HG02870 (cell line): ENCODE data around the gene ULK1.
A peak's percentile ranks its signal among the peaks of the same experiment; 100 is the strongest.

Experiments used
- ATAC-seq: cut with Tn5 transposase; IDR thresholded peaks from one replicate; pipeline ENCODE4 v1.9.1; 2021; ENCODE audit warnings: mild to moderate bottlenecking, moderate library complexity; ENCODE audit not compliant: unreplicated experiment

The ULK1 gene

DNA sequence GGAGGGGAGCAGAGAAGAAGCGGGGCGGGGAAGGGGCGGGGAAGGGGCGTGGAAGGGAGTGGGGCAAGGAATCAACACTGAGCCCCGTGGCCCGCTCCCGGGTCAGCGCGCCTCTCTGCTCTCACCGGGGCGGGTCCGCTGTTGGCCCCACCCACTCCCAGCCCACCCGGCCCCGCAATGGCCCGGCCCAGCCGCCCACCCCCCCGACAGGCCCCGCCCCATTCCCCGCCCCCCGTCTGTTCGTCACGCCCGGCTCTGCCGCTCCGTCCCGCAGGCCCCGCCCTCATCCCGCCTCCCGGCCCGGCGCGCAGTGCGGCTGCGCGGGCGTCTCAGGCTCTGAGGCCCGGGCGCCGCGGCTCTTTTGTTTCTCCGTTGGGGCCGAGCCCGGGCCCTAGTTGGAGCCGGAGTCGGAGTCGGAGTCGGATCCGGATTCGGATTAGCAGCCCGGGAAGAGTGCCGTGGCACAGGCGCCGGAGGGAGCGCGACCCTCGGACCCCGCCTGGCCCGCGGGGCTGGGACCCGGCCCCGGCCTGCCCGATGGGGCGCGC is at the start of gene ULK1:
Gene ULK1 (plus strand): TSS at position 310 of the 548 bp plus-strand sequence. CDS start 380 bp downstream, outside the sequence.
- peak; percentile 75 for ATAC-seq

DNA sequence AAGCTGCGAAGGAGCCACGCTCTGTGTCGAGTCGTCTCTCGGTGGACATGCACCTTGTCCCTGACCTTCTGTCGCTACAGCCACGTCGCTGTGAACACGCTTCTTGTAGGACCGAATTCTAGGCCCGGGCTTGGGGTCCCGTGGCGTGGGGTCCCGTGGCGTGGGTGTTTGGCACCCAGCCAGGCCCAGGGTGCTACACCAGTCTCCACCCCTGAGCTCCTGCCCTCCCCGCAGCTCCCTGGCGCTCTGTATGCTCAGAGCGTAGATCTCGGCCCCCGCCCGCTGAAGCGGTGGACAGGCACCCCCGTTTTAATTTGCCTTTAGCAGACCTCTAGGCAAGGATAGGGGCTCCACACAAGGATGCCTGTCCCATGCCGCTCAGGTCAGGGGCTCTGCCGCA is 49.8 kb upstream of the ULK1 start:
- ATAC-seq, result no peak

DNA sequence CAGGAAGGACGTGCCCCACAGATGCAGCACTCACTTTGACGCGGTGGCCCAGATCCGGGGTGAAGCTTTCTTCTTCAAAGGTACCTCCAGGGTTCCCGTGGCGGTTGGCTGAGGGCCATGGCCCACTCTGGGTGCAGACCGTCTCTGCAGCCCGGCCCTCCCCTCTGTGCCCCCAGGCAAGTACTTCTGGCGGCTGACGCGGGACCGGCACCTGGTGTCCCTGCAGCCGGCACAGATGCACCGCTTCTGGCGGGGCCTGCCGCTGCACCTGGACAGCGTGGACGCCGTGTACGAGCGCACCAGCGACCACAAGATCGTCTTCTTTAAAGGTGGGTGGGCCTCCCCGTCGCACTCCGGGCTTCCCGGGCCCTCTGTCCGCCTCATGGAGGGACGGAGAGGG is 49.3 kb upstream of the ULK1 start:
- ATAC-seq, result no peak

DNA sequence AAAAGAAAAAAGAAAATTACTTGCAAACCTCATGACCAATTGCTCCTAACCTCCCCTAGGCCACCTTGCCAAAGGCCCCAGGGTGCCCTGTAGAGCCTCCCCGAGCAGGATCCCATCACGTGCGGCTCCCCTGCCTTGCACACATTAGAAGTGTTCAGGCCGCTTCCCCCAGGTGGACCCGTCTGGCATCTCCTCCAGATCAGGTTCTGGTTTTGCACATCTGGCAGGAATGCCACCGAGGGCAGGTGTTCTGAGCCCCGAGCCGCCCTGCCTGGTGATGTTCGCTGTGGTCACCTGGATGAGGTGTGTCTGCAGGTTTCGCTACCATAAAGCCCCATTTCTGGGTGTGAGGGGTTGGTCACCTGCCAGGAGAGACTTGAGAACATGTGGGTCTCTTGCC is 47.0 kb upstream of the ULK1 start:
- ATAC-seq, result no peak

DNA sequence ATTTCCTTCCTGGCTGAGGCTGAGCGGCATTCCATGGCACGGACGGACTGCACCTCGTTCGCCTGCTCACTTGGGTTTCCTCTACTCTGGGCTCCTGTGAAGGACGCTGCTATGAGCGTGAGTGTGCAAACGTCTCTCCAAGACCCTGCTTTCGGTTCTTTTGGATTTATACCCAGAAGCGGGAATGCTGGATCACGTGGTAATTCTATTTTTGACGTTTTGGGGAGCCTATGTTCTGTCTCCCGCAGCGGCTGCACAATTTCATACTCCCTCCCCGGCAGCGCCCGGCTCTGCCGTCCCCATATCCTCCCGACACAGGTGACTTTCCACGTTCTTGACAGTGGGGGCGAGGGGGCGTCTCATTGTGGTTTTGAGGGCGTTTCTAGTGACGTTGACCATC is 45.7 kb upstream of the ULK1 start:
- ATAC-seq, result no peak

DNA sequence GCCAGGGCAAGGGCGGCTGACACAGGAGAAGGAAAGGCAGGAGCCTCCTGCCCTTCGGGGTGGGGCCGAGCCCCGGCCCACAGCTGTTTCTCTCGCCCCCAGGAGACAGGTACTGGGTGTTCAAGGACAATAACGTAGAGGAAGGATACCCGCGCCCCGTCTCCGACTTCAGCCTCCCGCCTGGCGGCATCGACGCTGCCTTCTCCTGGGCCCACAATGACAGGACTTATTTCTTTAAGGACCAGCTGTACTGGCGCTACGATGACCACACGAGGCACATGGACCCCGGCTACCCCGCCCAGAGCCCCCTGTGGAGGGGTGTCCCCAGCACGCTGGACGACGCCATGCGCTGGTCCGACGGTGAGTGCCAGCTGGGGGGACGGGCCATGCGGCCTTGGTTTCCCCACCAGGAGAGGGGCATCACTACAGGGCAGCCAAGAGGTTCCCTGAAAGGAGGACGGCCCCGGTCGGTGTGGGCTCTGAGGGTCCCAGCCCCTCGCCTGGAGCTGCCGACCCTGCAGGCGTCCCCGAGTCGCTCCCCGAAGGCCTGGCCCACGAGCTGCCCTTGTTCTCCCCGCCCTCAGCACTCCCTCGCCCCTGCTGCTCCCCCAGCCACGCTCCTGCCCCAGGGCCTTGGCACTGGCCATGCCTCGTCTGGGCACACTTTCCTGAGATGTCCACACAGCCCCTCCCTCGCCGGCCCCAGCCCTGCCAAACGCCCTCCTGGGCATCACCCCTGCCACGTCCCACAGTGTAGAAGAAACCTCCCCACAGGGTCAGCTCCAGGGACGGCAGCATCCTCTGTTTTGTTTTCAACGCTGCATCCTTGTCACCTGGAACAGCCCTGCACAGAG is 44.5 kb upstream of the ULK1 start:
- no peak for ATAC-seq

DNA sequence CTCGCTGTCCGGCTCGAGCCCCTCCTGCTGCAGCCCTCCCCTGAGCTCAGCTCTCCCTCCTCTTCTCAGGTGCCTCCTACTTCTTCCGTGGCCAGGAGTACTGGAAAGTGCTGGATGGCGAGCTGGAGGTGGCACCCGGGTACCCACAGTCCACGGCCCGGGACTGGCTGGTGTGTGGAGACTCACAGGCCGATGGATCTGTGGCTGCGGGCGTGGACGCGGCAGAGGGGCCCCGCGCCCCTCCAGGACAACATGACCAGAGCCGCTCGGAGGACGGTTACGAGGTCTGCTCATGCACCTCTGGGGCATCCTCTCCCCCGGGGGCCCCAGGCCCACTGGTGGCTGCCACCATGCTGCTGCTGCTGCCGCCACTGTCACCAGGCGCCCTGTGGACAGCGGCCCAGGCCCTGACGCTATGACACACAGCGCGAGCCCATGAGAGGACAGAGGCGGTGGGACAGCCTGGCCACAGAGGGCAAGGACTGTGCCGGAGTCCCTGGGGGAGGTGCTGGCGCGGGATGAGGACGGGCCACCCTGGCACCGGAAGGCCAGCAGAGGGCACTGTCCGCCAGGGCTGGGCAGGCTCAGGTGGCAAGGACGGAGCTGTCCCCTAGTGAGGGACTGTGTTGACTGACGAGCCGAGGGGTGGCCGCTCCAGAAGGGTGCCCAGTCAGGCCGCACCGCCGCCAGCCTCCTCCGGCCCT is 43.4 kb upstream of the ULK1 start:
- ATAC-seq, result no peak

DNA sequence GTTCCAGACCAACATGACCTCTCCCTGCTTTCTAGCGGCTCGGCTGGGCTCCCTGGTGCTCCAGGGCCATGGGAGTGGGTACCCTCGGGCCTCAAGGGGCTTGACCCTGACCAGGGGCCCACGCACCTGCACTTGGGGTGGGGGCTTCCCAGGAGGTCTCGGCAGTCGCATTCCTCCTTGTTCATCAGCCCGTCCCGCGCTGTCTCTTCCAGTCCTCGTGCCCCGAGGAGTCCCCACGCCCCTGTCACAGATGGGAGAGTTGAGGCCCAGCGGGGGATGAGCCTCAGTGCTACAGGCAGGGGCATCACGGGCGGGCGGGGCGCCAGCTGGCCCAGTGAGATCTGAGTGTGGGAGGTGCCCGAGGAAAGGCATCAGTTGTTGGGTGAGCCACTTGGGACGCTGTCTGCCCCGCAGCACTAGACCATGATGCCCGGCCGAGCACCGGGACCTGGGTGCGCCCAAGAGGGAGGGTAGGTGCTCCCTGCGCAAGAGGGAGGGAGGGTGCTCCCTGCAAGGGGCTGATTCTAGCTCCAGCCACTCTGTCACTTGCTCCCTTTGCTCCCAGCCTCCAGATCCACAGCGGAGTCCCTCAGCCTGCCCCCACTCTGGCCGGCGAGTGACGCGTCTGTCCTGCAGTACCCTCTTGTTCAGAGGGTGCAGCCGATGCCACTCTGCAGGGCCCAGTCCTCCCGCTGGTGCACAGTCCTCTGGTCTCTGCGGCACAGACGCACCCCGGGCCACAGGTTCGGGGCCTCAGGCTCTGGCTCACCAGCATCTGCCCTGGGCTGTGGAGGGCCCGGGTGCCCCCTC is 42.5 kb upstream of the ULK1 start:
- ATAC-seq, result no peak

DNA sequence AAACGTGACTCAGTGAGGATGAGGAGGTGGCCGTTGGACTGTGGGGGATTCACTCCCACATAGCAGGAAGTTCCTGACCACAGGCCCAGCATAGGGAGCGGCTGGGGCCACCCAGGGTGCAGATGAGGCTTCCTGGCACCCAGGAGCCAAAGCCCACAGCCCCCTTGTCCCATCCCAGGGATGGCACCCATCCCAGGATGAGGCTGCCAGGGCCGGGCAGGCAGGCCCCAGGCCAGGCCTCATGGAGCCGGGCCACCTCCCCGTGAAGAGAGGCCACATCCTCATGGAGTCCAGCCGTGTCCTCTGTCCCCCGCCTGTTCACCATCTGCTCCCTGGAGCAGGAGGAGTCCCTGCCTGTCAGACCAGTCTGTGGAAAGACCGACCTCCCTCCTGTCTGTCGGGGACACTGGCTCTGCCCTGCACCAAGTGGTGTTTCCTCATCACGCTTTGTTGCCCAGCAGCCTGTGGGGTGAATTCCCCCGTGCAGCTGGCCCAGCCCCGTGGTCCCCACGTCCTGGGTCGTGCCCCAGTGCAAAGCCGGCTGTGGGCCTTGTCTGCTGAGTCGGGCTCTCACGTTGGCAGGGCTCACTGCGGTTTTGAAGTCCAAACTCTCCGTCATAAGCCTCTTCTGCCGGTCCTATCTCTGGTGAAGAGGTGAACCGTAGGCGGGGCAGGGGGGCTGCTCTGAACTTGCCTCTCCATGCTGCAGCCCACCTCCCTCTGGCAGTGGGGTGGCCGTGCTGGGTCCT is 41.7 kb upstream of the ULK1 start:
- ATAC-seq, result no peak

DNA sequence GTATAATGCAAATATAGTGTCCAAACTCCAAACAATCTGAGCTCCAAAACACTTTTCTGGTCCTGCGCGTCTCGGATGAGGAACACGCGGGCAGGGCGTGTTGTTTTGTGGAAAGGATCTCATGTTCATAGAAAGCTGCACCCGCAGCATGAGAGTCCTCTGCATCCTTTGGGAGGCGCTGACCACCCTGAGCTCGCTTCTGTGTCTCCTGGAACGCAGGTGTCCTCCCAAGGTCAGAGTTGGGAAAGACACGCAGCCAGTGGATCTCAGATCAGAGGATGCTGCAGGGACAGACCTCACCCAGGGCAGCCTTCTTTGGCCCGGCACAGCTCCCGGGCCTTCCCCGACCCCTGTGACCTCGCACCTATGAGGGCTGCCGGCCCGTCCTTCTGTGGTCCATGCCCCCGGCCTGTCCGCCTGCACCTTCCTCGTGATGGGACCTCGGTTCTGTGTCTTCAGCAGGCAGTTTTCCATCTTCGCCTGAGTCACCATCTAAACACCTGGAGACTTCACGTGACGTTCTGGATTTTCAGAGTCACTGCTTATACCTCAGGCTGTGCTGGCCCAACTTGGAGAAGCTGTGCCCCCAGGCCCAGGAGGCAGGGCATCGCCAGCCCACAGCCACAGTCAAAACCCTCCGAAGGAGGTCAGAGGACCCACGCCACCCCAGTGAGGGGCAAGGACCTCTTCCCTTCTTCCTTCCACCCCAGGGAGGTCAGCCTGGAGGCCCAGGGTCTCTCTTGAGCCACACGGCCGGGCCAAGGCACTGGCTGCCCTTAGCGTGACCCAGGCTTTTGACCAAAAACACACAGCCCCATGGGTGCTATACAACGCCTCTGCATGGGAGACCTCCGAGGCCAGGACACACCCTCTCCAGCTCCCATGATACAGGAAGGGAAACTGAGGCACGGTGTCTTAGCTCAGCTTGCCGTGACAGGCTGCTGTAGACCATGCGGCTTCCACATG is 40.3 kb upstream of the ULK1 start:
- no peak for ATAC-seq

DNA sequence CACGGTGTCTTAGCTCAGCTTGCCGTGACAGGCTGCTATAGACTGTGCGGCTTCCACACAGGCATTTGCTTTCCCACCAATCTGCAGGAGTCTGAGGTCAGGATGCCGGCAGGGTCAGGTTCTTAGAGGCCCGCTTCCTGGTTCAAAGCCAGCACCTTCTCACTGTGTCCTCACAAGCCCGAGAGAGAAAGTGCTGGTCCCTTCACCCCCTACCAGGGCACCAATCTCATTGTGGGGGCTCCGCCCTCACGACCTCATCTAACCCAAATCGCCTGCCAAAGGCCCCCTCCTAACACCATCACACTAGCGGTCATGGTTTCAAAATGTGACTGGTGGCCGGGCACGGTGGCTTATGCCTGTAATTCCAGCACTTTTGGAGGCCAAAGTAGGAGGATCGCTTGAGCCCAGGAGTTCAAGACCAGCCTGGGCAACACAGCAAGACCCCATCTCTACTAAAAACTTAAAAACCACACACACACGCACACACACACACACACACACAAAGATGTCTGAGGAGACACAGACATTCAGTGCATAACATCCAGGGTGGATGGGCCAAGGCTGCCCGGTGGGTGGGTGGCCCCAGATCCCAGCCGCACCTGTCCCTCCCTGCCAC is 39.5 kb upstream of the ULK1 start:
- no peak for ATAC-seq

DNA sequence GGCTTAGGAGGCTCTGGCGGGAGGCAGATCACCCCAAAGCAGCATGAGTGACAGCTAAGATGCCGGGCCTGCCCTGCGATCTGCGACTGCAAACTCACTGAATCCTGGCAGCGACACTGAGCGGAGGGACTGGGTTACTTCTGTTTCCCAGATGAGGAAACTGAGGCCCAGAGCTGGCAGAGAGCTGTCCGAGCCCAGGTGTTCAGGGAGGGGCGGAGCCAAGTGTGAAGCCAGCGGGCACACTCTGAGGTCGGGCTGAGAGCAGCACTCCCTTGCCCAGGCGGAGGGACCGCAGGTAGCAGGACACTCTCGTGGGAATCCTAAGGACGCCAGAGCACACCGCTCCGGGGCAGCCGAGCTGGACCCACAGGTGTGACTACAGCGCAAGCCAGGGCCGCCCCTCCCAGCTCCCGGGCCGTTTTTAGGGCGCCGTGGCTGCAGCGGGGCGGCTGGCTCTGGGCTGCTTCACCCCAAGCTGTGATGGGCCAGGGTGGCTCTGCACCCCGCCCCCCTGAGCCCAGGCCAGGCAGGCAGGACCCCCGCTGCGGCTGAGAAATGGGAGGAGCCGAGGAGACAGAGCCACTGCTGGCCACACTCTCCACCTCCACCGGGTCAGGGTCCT is 38.8 kb upstream of the ULK1 start:
- no peak for ATAC-seq

DNA sequence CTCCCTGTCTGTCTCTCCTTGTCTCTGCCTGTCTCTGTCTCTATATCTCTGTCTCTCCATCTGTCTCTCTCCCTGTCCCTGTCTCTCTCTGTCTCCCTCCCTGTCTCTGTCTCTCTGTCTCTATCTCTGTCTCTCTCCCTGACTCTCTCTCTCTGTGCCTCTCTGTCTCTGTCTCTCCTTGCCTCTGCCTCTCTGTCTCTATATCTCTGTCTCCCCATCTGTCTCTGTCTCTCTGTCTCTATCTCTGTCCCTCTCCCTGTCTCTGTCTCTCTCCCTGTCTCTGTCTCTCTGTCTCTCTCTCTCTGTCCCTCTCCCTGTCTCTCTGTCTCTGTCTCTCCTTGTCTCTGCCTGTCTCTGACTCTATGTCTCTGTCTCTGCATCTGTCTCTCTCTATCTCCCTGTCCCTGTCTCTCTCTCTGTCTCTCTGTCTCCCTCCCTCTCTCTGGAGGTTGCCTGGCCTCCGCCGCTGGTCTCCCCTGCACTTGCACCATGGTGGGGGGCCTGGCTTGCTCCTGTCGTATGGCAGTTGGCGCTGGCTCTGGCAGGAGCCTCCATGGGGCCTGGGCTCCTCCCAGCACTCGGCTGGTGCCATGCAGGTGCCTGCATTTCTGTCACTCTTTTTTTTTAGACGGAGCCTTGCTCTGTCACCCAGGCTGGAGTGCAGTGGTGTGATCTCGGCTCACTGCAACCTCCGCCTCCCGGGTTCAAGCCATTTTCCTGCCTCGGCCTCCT is 37.9 kb upstream of the ULK1 start:
- no peak for ATAC-seq

DNA sequence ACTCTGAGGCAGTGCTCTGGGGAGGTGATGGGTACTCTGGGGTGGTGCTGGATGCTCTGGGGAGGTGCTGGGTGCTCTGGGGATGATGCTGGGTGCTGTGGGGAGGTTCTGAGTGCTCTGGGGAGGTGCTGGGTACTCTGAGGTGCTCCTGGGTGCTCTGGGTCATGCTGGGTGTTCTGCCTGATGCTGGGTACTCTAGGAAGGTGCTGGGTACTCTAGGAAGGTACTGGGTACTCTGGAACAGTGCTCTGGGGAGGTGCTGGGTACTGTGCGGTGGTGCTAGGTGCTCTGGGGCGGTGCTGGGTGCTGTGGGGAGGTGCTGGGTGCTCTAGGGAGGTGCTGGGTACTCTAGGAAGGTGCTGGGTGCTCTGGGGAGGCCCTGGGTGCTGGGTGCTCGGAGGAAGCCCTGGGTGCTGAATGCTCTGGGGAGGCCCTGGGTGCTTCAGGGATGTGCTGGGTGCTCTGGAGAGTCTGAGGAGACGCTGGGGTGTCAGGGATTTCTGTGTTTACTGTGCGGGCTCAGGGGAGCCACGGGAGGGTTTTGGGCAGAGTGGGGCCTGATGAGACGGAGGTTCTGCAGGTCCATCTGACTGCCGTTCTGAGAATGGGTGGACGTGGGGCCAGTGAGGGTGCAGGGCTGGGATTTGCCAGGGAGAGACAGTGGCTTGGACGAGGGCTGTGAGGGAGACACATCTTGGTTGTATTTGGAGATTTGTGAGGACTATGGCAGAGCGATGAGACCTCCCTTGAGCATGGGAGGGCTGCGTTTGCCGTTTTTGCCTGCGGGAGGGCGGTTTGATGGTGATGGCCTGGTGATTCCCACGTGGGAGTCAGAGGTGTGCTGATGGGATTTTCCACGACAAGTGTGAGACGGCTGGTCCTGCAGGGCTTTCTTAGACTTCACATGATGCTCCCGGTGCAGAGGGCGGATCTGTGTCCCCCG is 36.2 kb upstream of the ULK1 start:
- no peak for ATAC-seq

DNA sequence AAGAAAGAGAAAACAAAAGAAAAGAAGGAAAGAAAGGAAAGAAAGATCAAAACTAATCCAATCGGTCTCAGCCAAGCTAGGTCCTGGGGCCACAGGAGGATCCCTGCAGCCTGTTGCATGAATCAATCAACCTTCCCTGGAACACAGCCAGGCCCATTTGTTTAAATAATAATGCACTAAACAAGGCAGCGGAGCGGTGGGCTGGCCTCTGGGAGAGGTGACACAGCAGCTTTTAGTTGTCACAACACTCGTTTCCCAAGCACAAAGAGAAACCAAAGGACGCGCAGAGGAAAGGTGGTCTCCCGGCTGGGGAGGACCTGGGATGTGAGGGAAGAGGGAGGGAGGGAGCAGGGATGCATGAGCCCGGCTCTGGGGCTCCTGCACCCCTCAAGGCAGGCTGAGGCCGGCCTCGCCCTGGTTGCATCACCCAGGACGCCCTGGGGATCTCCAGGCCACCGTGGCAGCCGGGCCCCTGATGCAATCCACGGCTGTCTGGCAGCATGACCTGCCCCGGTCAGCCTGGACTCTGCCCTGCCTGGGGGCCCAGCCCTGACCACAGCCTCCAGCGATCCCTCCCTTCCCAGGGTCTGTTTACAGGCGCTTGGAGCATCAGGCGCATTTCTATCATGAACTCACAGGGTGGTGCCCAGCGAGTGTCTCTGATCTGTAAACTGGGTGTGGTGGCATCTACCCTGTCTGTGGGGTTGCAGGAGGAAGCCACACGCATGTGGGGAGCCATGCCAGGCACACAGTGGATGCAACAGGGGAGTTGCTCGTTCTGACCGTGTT is 33.8 kb upstream of the ULK1 start:
- no peak for ATAC-seq
